ENCODE measurements around the gene GRK2. TPM values are rescaled to one million over a fixed set of nuclear protein-coding genes. Genes with fewer than 3 reads are reported as not detected.
A peak's percentile ranks its signal among the peaks of the same experiment; 100 is the strongest.

Gene GRK2
- total RNA-seq, 1 donor from 2014 or later, result 30.0 TPM

DNA sequence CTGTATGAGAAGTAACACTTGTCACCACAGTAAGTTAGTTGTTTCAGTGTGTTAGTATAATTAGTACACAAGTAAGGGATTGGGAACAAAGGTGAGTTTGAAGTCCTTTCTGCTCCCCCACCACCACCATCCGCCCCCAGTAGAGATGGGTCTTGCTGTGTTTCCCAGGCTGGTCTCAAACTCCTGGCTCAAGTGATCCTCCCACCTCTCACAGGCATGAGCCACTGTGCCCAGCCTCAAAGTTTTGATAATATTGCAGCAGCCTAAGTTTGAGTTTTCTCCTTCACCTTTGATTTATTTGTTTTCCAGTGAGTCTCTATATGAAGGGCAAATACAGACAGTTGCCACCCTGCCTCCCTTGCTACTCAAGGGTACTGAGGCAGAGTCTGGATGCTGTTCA, 23.7 kb upstream of the GRK2 start:
- no peak overlapping the region for H3K9ac ChIP-seq
- H2AFZ ChIP-seq (replicated peaks), result no peak overlapping the region
- peaks cover 44% of the 10 kb centered on the region for H3K4me1 Mint-ChIP-seq
- H3K9me3 Mint-ChIP-seq, result no peaks in the 10 kb centered on the region
- H3K36me3 ChIP-seq, result peaks cover 28% of the 10 kb centered on the region
- peaks cover 68% of the 10 kb centered on the region for H4K20me1 ChIP-seq (ENCODE audit: low read depth)
- H3K27me3 Mint-ChIP-seq (ENCODE audit: insufficient read depth, low read depth), result no peaks in the 10 kb centered on the region
- H3K79me2 ChIP-seq (ENCODE audit: low read depth), result peaks cover 63% of the 10 kb centered on the region
- no peak for DNase-seq (ENCODE audit: low spot score)
- no peaks in the 10 kb centered on the region for H3K9me3 ChIP-seq (ENCODE audit: low read depth)
- peak overlapping the region; percentile 75 for H3K4me3 ChIP-seq
- peaks cover 36% of the 10 kb centered on the region for H3K4me1 ChIP-seq
- H3K36me3 Mint-ChIP-seq, result peaks cover 34% of the 10 kb centered on the region
- H3K4me3 Mint-ChIP-seq, result peak overlapping the region; percentile 62
- TF ChIP-seq EZH2 (IDR thresholded peaks at IDR 0.05) (no peak), EZH2phosphoT487 (IDR thresholded peaks at IDR 0.05) (no peak)
- TF ChIP-seq, protein P1, sequence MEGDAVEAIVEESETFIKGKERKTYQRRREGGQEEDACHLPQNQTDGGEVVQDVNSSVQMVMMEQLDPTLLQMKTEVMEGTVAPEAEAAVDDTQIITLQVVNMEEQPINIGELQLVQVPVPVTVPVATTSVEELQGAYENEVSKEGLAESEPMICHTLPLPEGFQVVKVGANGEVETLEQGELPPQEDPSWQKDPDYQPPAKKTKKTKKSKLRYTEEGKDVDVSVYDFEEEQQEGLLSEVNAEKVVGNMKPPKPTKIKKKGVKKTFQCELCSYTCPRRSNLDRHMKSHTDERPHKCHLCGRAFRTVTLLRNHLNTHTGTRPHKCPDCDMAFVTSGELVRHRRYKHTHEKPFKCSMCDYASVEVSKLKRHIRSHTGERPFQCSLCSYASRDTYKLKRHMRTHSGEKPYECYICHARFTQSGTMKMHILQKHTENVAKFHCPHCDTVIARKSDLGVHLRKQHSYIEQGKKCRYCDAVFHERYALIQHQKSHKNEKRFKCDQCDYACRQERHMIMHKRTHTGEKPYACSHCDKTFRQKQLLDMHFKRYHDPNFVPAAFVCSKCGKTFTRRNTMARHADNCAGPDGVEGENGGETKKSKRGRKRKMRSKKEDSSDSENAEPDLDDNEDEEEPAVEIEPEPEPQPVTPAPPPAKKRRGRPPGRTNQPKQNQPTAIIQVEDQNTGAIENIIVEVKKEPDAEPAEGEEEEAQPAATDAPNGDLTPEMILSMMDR (IDR thresholded peaks at IDR 0.05), result no peak
- H3F3A ChIP-seq (ENCODE audit: low read depth), result peaks cover 66% of the 10 kb centered on the region
- H3K27me3 ChIP-seq, result no peaks in the 10 kb centered on the region
- peak overlapping the region; percentile 76 for H3K27ac Mint-ChIP-seq
- H3K4me2 ChIP-seq, result peak overlapping the region; percentile 89
- H3K27ac ChIP-seq, result no peak overlapping the region

DNA sequence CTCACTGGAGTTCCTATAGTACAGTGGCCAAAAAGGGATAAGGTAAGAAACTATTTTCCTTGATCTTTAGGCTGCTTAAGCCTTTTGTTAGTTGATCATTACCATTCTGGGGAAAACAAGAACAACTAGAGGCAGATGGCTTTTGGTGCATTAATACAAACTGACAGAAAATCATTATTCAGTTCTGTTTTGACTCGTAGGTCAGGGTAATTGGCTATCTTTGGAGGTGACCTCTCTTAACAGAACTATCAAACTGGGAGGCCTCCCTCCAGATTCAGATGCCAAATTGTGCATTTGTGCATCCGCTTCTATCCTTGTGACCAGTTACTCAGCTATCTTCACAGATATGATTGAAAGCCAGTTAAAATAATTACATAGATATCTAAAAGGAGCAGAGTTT, 23.2 kb upstream of the GRK2 start:
- peaks cover 29% of the 10 kb centered on the region for H3K36me3 ChIP-seq
- no peak overlapping the region for H3K27ac Mint-ChIP-seq

DNA sequence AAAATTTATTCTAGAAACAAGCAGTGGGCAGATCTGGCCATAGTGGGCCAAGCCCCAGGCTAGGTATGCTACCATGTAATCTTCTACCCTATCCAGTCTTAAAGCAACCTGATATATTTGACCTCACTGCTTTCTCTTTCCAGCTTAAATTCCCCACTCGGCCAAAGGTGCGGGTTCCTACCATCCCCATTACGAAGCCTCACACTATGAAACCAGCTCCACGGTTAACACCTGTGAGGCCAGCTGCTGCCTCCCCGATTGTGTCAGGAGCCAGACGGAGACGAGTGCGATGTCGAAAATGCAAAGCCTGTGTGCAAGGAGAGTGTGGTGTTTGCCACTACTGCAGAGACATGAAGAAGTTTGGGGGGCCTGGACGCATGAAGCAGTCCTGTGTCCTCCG, 21.2 kb upstream of the GRK2 start:
- Mint-ChIP-seq H3K27ac (no peak overlapping the region), H3K9me3 (no peaks in the 10 kb centered on the region), H3K4me3 (no peak overlapping the region), H3K36me3 (peaks cover 47% of the 10 kb centered on the region), H3K4me1 (peaks cover 27% of the 10 kb centered on the region), H3K27me3 (ENCODE audit: insufficient read depth, low read depth) (no peaks in the 10 kb centered on the region)
- Histone ChIP-seq H3K36me3 (peaks cover 29% of the 10 kb centered on the region), H3K9me3 (ENCODE audit: low read depth) (no peaks in the 10 kb centered on the region), H3K9ac (no peak overlapping the region), H3K27me3 (no peaks in the 10 kb centered on the region), H3K4me2 (no peak overlapping the region), H3K4me1 (peaks cover 17% of the 10 kb centered on the region), H4K20me1 (ENCODE audit: low read depth) (peaks cover 50% of the 10 kb centered on the region), H3K4me3 (no peak overlapping the region), H3F3A (ENCODE audit: low read depth) (peaks cover 51% of the 10 kb centered on the region), H3K79me2 (ENCODE audit: low read depth) (peaks cover 53% of the 10 kb centered on the region), H3K27ac (no peak overlapping the region), H2AFZ (replicated peaks) (no peak overlapping the region)
- TF ChIP-seq, protein P1 (IDR thresholded peaks at IDR 0.05), result no peak
- TF ChIP-seq EZH2phosphoT487 (IDR thresholded peaks at IDR 0.05) (no peak), EZH2 (IDR thresholded peaks at IDR 0.05) (no peak)
- no peak for DNase-seq (ENCODE audit: low spot score)

More for the DNA sequence above, 23.2 kb upstream of the GRK2 start:
- Histone ChIP-seq H3K4me2 (peak overlapping the region; percentile 89), H3K79me2 (ENCODE audit: low read depth) (peaks cover 62% of the 10 kb centered on the region), H4K20me1 (ENCODE audit: low read depth) (peaks cover 63% of the 10 kb centered on the region), H3K9ac (no peak overlapping the region), H3K9me3 (ENCODE audit: low read depth) (no peaks in the 10 kb centered on the region), H3K27me3 (no peaks in the 10 kb centered on the region), H3K4me3 (no peak overlapping the region), H3K27ac (no peak overlapping the region), H3F3A (ENCODE audit: low read depth) (peaks cover 64% of the 10 kb centered on the region), H2AFZ (replicated peaks) (no peak overlapping the region), H3K4me1 (peaks cover 32% of the 10 kb centered on the region)
- Mint-ChIP-seq H3K36me3 (peaks cover 37% of the 10 kb centered on the region), H3K4me1 (peaks cover 43% of the 10 kb centered on the region), H3K4me3 (no peak overlapping the region), H3K27me3 (ENCODE audit: insufficient read depth, low read depth) (no peaks in the 10 kb centered on the region), H3K9me3 (no peaks in the 10 kb centered on the region)
- no peak for DNase-seq (ENCODE audit: low spot score)
- TF ChIP-seq EZH2 (IDR thresholded peaks at IDR 0.05) (no peak), EZH2phosphoT487 (IDR thresholded peaks at IDR 0.05) (no peak)
- TF ChIP-seq, protein P1 (IDR thresholded peaks at IDR 0.05), result no peak

Data from neural progenitor cell (in vitro differentiated cells).